K562 (cell line): ENCODE measurements around the gene SLC35G2. TPM values are rescaled to one million over a fixed set of nuclear protein-coding genes. Genes with fewer than 3 reads are reported as not detected.

Source experiments
- ASH1L ChIP-seq: fragments of 450-650 bp; IDR thresholded peaks from 2 replicates; pipeline ENCODE4 v1.6.1; 2018; ENCODE audit warnings: borderline replicate concordance, mild to moderate bottlenecking, low read depth; ENCODE audit not compliant: partially characterized antibody
- EWSR1 ChIP-seq: fragments of 450-650 bp; IDR thresholded peaks from 2 replicates; pipeline ENCODE4 v1.6.1; 2018; ENCODE audit warnings: borderline replicate concordance, mild to moderate bottlenecking, low read depth, moderate library complexity; ENCODE audit not compliant: partially characterized antibody
- FOSL1 ChIP-seq: fragments of 200-800 bp; sonication (Bioruptor generic); conservative IDR thresholded peaks from 2 replicates; pipeline ENCODE4 v1.6.1; 2016; ENCODE audit warnings: missing genetic modification characterization, missing compliant biosample characterization
- HNRNPL ChIP-seq: fragments of 200-400 bp; formaldehyde crosslinking; IDR thresholded peaks from 2 replicates; pipeline ENCODE4 v1.6.1; 2017; ENCODE audit warnings: low read depth, mild to moderate bottlenecking, low read length
- LCOR ChIP-seq: sonication (generic); formaldehyde crosslinking; IDR thresholded peaks from 2 replicates; pipeline ENCODE4 v1.8.0; 2022; ENCODE audit warnings: mild to moderate bottlenecking, missing genetic modification reagents
- PTBP1 ChIP-seq: fragments of 200-400 bp; formaldehyde crosslinking; IDR thresholded peaks from 2 replicates; pipeline ENCODE4 v1.6.1; 2017; ENCODE audit warnings: low read depth, low read length
- STAG1 ChIP-seq: sonication (generic); formaldehyde crosslinking; IDR thresholded peaks from 2 replicates; pipeline ENCODE4 v1.5.0; 2020; ENCODE audit warnings: missing genetic modification reagents, borderline replicate concordance
- TGIF2 ChIP-seq: sonication (generic); formaldehyde crosslinking; IDR thresholded peaks from 2 replicates; pipeline ENCODE4 v1.8.1; 2022; ENCODE audit warnings: mild to moderate bottlenecking, missing genetic modification reagents, moderate library complexity
- ZNF644 ChIP-seq: fragments of 200-800 bp; sonication (Bioruptor generic); IDR thresholded peaks from 2 replicates; pipeline ENCODE4 v1.6.1; 2016; ENCODE audit warnings: low read depth, missing genetic modification characterization, missing compliant biosample characterization
- polyA plus RNA-seq, 8 experiments: library from polyadenylated mRNA; depleted of rRNA in 4 of 8; stranded (reverse) in 5 of 8; unstranded in 3 of 8; fragments of >200 nt; fragmentation: Nextera tagmentation in 2 of 8; fragmentation: Illumina TruSeq in 1 of 8; extraction: Ambion mirVana in 2 of 8; extraction: Trizol in 1 of 8; gene quantifications; 2 replicates each; pipeline versions ENCODE4 v1.2.1 to v1.2.3, GENCODE V29; 2011 to 2014; ENCODE audit warnings: inconsistent platforms in 1 of 8, missing spikeins in 1 of 8
- total RNA-seq, 7 experiments: library from RNA; depleted of rRNA in 6 of 7; stranded (reverse); fragments of >200 nt in 6 of 7; fragmentation: Illumina TruSeq in 2 of 7; extraction: Trizol in 2 of 7; gene quantifications; 2 replicates each; pipeline versions ENCODE4 v1.2.1 to v1.2.3, GENCODE V29; 2011 to 2021; ENCODE audit warnings: low replicate concordance in 1 of 7
- TF ChIP-seq, protein P1 (sequence below), 2 experiments: fragments of 450-650 bp in 1 of 2; IDR thresholded peaks; 2 replicates each; pipeline ENCODE4 v1.6.1; 2011 to 2017; ENCODE audit warnings: low read depth in 2 of 2, antibody characterized with exemption in 1 of 2, borderline replicate concordance in 1 of 2, low read length in 1 of 2, mild to moderate bottlenecking in 1 of 2, mixed read lengths in 1 of 2; ENCODE audit not compliant: control insufficient read depth in 1 of 2
- TF ChIP-seq, protein P2 (sequence below): fragments of 200-600 bp; sonication (generic); IDR thresholded peaks from one replicate; pipeline ENCODE4 v1.6.1; 2012; ENCODE audit warnings: mild to moderate bottlenecking, low read depth, low read length, inconsistent platforms

SLC35G2 gene
- total and polyA plus RNA-seq, 9 of the 15 experiments (the other 6 are each of a cell fraction or from before 2014, with no cell fraction given): 2.6 to 5.9 (median 3.2) TPM

DNA sequence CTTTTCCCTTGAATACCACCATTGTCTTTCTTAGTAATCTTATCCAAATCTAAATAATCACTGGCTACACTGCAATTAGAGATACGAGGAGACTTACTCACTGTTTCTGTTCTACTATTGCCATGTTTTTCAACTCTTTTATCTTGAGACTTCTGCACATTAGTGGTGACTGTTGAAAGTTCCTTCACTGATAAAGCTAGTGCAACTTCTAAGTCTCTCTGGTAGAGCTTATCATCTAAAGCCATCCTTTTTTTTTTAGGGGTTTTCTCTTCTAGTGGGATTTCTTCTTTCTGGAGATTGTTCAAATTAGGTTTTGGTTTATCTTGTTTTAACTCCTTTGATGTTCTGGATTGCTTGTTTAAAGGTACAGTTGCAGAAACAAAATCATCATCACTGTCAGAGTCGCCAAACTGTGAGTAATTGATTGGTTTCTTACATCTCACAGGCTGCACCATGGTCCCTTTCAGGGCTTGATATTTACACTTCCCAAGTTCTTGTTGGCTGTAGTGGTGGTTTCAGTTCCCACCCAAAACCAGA, 80.8 kb downstream of the SLC35G2 start (continued):
- no peak for TF ChIP-seq EWSR1
- TF ChIP-seq HNRNPL: no peak
- TF ChIP-seq LCOR (CRISPR knock-in tag): no peak
- no peak for TF ChIP-seq STAG1 (CRISPR knock-in tag)
- TF ChIP-seq, protein P1, sequence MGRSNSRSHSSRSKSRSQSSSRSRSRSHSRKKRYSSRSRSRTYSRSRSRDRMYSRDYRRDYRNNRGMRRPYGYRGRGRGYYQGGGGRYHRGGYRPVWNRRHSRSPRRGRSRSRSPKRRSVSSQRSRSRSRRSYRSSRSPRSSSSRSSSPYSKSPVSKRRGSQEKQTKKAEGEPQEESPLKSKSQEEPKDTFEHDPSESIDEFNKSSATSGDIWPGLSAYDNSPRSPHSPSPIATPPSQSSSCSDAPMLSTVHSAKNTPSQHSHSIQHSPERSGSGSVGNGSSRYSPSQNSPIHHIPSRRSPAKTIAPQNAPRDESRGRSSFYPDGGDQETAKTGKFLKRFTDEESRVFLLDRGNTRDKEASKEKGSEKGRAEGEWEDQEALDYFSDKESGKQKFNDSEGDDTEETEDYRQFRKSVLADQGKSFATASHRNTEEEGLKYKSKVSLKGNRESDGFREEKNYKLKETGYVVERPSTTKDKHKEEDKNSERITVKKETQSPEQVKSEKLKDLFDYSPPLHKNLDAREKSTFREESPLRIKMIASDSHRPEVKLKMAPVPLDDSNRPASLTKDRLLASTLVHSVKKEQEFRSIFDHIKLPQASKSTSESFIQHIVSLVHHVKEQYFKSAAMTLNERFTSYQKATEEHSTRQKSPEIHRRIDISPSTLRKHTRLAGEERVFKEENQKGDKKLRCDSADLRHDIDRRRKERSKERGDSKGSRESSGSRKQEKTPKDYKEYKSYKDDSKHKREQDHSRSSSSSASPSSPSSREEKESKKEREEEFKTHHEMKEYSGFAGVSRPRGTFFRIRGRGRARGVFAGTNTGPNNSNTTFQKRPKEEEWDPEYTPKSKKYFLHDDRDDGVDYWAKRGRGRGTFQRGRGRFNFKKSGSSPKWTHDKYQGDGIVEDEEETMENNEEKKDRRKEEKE (IDR thresholded peaks at IDR 0.05; ENCODE audit: borderline replicate concordance in 1 of 2, control insufficient read depth in 1 of 2, low read depth in 2 of 2, low read length in 1 of 2): no peak
- no peak for TF ChIP-seq TGIF2 (CRISPR knock-in tag)
- TF ChIP-seq FOSL1 (tag): peak; percentile 89
- TF ChIP-seq ZNF644 (tag): peak; percentile 87
- no peak for TF ChIP-seq PTBP1
- no peak for TF ChIP-seq ASH1L
- TF ChIP-seq, protein P2, sequence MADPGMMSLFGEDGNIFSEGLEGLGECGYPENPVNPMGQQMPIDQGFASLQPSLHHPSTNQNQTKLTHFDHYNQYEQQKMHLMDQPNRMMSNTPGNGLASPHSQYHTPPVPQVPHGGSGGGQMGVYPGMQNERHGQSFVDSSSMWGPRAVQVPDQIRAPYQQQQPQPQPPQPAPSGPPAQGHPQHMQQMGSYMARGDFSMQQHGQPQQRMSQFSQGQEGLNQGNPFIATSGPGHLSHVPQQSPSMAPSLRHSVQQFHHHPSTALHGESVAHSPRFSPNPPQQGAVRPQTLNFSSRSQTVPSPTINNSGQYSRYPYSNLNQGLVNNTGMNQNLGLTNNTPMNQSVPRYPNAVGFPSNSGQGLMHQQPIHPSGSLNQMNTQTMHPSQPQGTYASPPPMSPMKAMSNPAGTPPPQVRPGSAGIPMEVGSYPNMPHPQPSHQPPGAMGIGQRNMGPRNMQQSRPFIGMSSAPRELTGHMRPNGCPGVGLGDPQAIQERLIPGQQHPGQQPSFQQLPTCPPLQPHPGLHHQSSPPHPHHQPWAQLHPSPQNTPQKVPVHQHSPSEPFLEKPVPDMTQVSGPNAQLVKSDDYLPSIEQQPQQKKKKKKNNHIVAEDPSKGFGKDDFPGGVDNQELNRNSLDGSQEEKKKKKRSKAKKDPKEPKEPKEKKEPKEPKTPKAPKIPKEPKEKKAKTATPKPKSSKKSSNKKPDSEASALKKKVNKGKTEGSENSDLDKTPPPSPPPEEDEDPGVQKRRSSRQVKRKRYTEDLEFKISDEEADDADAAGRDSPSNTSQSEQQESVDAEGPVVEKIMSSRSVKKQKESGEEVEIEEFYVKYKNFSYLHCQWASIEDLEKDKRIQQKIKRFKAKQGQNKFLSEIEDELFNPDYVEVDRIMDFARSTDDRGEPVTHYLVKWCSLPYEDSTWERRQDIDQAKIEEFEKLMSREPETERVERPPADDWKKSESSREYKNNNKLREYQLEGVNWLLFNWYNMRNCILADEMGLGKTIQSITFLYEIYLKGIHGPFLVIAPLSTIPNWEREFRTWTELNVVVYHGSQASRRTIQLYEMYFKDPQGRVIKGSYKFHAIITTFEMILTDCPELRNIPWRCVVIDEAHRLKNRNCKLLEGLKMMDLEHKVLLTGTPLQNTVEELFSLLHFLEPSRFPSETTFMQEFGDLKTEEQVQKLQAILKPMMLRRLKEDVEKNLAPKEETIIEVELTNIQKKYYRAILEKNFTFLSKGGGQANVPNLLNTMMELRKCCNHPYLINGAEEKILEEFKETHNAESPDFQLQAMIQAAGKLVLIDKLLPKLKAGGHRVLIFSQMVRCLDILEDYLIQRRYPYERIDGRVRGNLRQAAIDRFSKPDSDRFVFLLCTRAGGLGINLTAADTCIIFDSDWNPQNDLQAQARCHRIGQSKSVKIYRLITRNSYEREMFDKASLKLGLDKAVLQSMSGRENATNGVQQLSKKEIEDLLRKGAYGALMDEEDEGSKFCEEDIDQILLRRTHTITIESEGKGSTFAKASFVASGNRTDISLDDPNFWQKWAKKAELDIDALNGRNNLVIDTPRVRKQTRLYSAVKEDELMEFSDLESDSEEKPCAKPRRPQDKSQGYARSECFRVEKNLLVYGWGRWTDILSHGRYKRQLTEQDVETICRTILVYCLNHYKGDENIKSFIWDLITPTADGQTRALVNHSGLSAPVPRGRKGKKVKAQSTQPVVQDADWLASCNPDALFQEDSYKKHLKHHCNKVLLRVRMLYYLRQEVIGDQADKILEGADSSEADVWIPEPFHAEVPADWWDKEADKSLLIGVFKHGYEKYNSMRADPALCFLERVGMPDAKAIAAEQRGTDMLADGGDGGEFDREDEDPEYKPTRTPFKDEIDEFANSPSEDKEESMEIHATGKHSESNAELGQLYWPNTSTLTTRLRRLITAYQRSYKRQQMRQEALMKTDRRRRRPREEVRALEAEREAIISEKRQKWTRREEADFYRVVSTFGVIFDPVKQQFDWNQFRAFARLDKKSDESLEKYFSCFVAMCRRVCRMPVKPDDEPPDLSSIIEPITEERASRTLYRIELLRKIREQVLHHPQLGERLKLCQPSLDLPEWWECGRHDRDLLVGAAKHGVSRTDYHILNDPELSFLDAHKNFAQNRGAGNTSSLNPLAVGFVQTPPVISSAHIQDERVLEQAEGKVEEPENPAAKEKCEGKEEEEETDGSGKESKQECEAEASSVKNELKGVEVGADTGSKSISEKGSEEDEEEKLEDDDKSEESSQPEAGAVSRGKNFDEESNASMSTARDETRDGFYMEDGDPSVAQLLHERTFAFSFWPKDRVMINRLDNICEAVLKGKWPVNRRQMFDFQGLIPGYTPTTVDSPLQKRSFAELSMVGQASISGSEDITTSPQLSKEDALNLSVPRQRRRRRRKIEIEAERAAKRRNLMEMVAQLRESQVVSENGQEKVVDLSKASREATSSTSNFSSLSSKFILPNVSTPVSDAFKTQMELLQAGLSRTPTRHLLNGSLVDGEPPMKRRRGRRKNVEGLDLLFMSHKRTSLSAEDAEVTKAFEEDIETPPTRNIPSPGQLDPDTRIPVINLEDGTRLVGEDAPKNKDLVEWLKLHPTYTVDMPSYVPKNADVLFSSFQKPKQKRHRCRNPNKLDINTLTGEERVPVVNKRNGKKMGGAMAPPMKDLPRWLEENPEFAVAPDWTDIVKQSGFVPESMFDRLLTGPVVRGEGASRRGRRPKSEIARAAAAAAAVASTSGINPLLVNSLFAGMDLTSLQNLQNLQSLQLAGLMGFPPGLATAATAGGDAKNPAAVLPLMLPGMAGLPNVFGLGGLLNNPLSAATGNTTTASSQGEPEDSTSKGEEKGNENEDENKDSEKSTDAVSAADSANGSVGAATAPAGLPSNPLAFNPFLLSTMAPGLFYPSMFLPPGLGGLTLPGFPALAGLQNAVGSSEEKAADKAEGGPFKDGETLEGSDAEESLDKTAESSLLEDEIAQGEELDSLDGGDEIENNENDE: no peak
